T-cell (primary cell): ENCODE data around the gene PRKCA. TPM values are rescaled to one million over a fixed set of nuclear protein-coding genes. Genes with fewer than 3 reads are reported as not detected.
A peak's percentile ranks its signal among the peaks of the same experiment; 100 is the strongest.

ENCODE experiments used
- ATAC-seq, 4 experiments: fragments of 200-7000 bp in 3 of 4; fragments of 150-1000 bp in 1 of 4; cut with Tn5 transposase; replicated peaks in 1 of 4; 1 replicate in 3 of 4; 2 replicates in 1 of 4; pipeline ENCODE4 v1.10.0; 2021; ENCODE audit warnings: moderate library complexity in 3 of 4, mild to moderate bottlenecking in 2 of 4, moderate number of reproducible peaks in 1 of 4
- CTCF ChIA-PET, 2 donors: fragments of 300-600 bp; sonication (Branson Sonifier 250); formaldehyde crosslinking; loops; one replicate each; lab custom pipeline; 2022; ENCODE audit warnings: antibody characterized with exemption in 2 of 2; lab: Charles Lee
- POLR2A ChIA-PET, 2 donors: fragments of 300-600 bp; sonication (Branson Sonifier 250); formaldehyde crosslinking; loops; one replicate each; lab custom pipeline; 2022; ENCODE audit warnings: antibody characterized with exemption in 2 of 2; lab: Charles Lee
- DNase-seq, 35 experiments: peaks; one replicate each; pipeline versions ENCODE4 v3.0.0 to v3.0.0-alpha.2; 2013 to 2023
- H3K27ac ChIP-seq: one replicate; pipeline ENCODE4 v1.5.1; 2013; ENCODE audit warnings: low read length
- H3K27me3 ChIP-seq, 2 experiments: replicated peaks in 1 of 2; 1 replicate in 1 of 2; 2 replicates in 1 of 2; pipeline versions ENCODE4 v1.6.1 to v1.7.0; 2013; ENCODE audit warnings: low read length in 1 of 2, mixed read lengths in 1 of 2; ENCODE audit not compliant: control insufficient read depth in 2 of 2, insufficient read depth in 2 of 2; ENCODE audit errors: extremely low read depth in 1 of 2
- H3K36me3 ChIP-seq, 2 donors: 1 replicate in 1 of 2; 2 replicates in 1 of 2; pipeline versions ENCODE4 v1.6.1 to v1.7.0; 2013; ENCODE audit warnings: low read length in 1 of 2; ENCODE audit not compliant: control insufficient read depth in 2 of 2, insufficient read depth in 1 of 2; ENCODE audit errors: extremely low read depth in 1 of 2
- H3K4me1 ChIP-seq, 2 experiments: 1 replicate in 1 of 2; 2 replicates in 1 of 2; pipeline versions ENCODE4 v1.6.1 to v1.7.0; 2013; ENCODE audit warnings: low read length in 2 of 2, mixed read lengths in 1 of 2; ENCODE audit not compliant: insufficient read depth in 2 of 2, control insufficient read depth in 1 of 2; ENCODE audit errors: extremely low read depth in 1 of 2
- H3K4me3 ChIP-seq, 2 donors: 1 replicate in 1 of 2; 2 replicates in 1 of 2; pipeline versions ENCODE4 v1.5.1 to v1.7.0; 2013; ENCODE audit warnings: mild to moderate bottlenecking in 2 of 2, low read length in 1 of 2, moderate library complexity in 1 of 2; ENCODE audit not compliant: control insufficient read depth in 1 of 2; ENCODE audit errors: extremely low read depth in 1 of 2
- H3K9me3 ChIP-seq: 2 replicates; pipeline ENCODE4 v1.7.0; 2013
- H3K27ac Mint-ChIP-seq, 2 donors: one replicate each; pipeline ENCODE4 v1.8.0; 2020 to 2021; ENCODE audit warnings: mild to moderate bottlenecking in 2 of 2, mixed read lengths in 2 of 2
- H3K27me3 Mint-ChIP-seq, 2 donors: one replicate each; pipeline ENCODE4 v1.8.0; 2021 to 2022; ENCODE audit warnings: mixed read lengths in 2 of 2
- H3K36me3 Mint-ChIP-seq: one replicate; pipeline ENCODE4 v1.8.0; 2021; ENCODE audit warnings: mixed read lengths
- H3K4me1 Mint-ChIP-seq, 3 donors: one replicate each; pipeline ENCODE4 v1.8.0; 2020 to 2022; ENCODE audit warnings: mixed read lengths in 3 of 3, mild to moderate bottlenecking in 1 of 3
- H3K4me3 Mint-ChIP-seq, 3 donors: one replicate each; pipeline ENCODE4 v1.8.0; 2020 to 2022; ENCODE audit warnings: mild to moderate bottlenecking in 3 of 3, mixed read lengths in 3 of 3, moderate library complexity in 3 of 3
- H3K9me3 Mint-ChIP-seq, 3 donors: one replicate each; pipeline ENCODE4 v1.8.0; 2020 to 2022; ENCODE audit warnings: mixed read lengths in 3 of 3
- WGBS: methylation state at CpG from one replicate; pipeline ENCODE4 v1.1.5; 2013; ENCODE audit warnings: missing lambda C conversion rate; ENCODE audit not compliant: insufficient coverage; 5-methylcytosine and 5-hydroxymethylcytosine counted together
- total RNA-seq, 35 experiments: library from RNA in 6 of 35; stranded (reverse) in 6 of 35; fragments of 120-200 nt in 1 of 35; gene quantifications; one replicate each; pipeline versions ENCODE4 v1.2.1 to v1.2.4 and lab custom pipeline; 2013 to 2026

Gene PRKCA
- total RNA-seq, 5 donors from 2014 or later (not counting 1 experiment from before 2014, with no cell fraction given) = 75.9 to 128 (median 82.0) TPM

GRCh38 chr17:66762276-66762675 lies 459.9 kb downstream of the PRKCA start:
- CTCF ChIA-PET = no interaction called here
- no peak overlapping the region for H3K27ac Mint-ChIP-seq

GRCh38 chr17:66763056-66763455 lies 460.6 kb downstream of the PRKCA start:
- H3K27me3 ChIP-seq = no peaks in the 10 kb centered on the region
- no peak overlapping the region for H3K27ac ChIP-seq
- no peaks in the 10 kb centered on the region for H3K9me3 ChIP-seq
- no peaks in the 10 kb centered on the region for H3K27me3 Mint-ChIP-seq
- CTCF ChIA-PET = no interaction called here
- H3K27ac Mint-ChIP-seq = no peak overlapping the region
- POLR2A ChIA-PET = interaction anchor here in 1 of 2 donors (0.7 kb wide), 1 partner anchor 240 kb away, joined by 3 read pairs; no protein-coding TSS in a partner anchor
- peaks cover 0 to 2% of the 10 kb centered on the region in 2 donors for H3K36me3 ChIP-seq
- ATAC-seq (no peak), DNase-seq (no peak)
- no CpG with 5 or more reads among the region's 2 CpGs for WGBS
- H3K4me3 Mint-ChIP-seq = no peak overlapping the region
- peaks cover 0 to 4% (median 2%) of the 10 kb centered on the region in 3 donors for H3K4me1 Mint-ChIP-seq
- H3K36me3 Mint-ChIP-seq = peaks cover 32% of the 10 kb centered on the region
- H3K4me1 ChIP-seq = no peaks in the 10 kb centered on the region
- H3K9me3 Mint-ChIP-seq = no peaks in the 10 kb centered on the region
- no peak overlapping the region for H3K4me3 ChIP-seq

More at GRCh38 chr17:66762276-66762675, 459.9 kb downstream of the PRKCA start:
- ATAC-seq = no peak
- Histone ChIP-seq H3K27ac (no peak overlapping the region), H3K27me3 (no peaks in the 10 kb centered on the region), H3K36me3 (peaks cover 0 to 2% of the 10 kb centered on the region in 2 donors), H3K9me3 (no peaks in the 10 kb centered on the region), H3K4me1 (no peaks in the 10 kb centered on the region), H3K4me3 (no peak overlapping the region)
- Mint-ChIP-seq H3K27me3 (no peaks in the 10 kb centered on the region), H3K36me3 (peaks cover 29% of the 10 kb centered on the region), H3K4me3 (no peak overlapping the region), H3K4me1 (peaks cover 0 to 4% (median 0%) of the 10 kb centered on the region in 3 donors), H3K9me3 (no peaks in the 10 kb centered on the region)
- POLR2A ChIA-PET = no interaction called here
- DNase-seq = no peak
- 63% methylated on average over 1 of the region's 6 CpGs for WGBS

GRCh38 chr17:66764506-66764905 lies 462.1 kb downstream of the PRKCA start:
- peaks cover 35% of the 10 kb centered on the region for H3K36me3 Mint-ChIP-seq
- H3K27ac Mint-ChIP-seq = no peak overlapping the region
- no peaks in the 10 kb centered on the region for H3K9me3 Mint-ChIP-seq
- Histone ChIP-seq H3K9me3 (no peaks in the 10 kb centered on the region), H3K27me3 (no peaks in the 10 kb centered on the region), H3K4me3 (no peak overlapping the region), H3K4me1 (no peaks in the 10 kb centered on the region), H3K27ac (no peak overlapping the region), H3K36me3 (peaks cover 0 to 2% of the 10 kb centered on the region in 2 donors)
- no peak overlapping the region for H3K4me3 Mint-ChIP-seq
- WGBS = no CpG with 5 or more reads among the region's 2 CpGs
- DNase-seq = no peak
- H3K27me3 Mint-ChIP-seq = no peaks in the 10 kb centered on the region
- no peak for ATAC-seq
- ChIA-PET CTCF (interaction anchor here in 1 of 2 donors (0.5 kb wide), 1 partner anchor 1439 kb away, joined by 3 read pairs; no protein-coding TSS in a partner anchor), POLR2A (no interaction called here)
- H3K4me1 Mint-ChIP-seq = peaks cover 0 to 4% (median 4%) of the 10 kb centered on the region in 3 donors

- CTCF ChIA-PET = no interaction called here
- no peaks in the 10 kb centered on the region for H3K27me3 Mint-ChIP-seq
- H3K4me3 Mint-ChIP-seq = no peak overlapping the region
- H3K9me3 Mint-ChIP-seq = no peaks in the 10 kb centered on the region
- peaks cover 24% of the 10 kb centered on the region for H3K36me3 Mint-ChIP-seq
- Histone ChIP-seq H3K27ac (no peak overlapping the region), H3K4me1 (no peaks in the 10 kb centered on the region), H3K36me3 (peaks cover 0 to 2% of the 10 kb centered on the region in 2 donors), H3K27me3 (no peaks in the 10 kb centered on the region), H3K9me3 (no peaks in the 10 kb centered on the region), H3K4me3 (no peak overlapping the region)
- DNase-seq (no peak), ATAC-seq (no peak)
- peaks cover 0 to 4% (median 4%) of the 10 kb centered on the region in 3 donors for H3K4me1 Mint-ChIP-seq
- POLR2A ChIA-PET = no interaction called here
- no CpG with 5 or more reads among the region's 3 CpGs for WGBS
- H3K27ac Mint-ChIP-seq = peak overlapping the region in 1 of 2 donors; percentile 45
Measured at GRCh38 chr17:66767154-66767933, 464.9 kb downstream of the PRKCA start.

GRCh38 chr17:66769911-66770310 lies 467.5 kb downstream of the PRKCA start:
- no peak overlapping the region for H3K27ac ChIP-seq
- ChIA-PET POLR2A (no interaction called here), CTCF (no interaction called here)
- ATAC-seq (no peak), DNase-seq (no peak)
- H3K27me3 ChIP-seq = no peaks in the 10 kb centered on the region
- Mint-ChIP-seq H3K27me3 (no peaks in the 10 kb centered on the region), H3K9me3 (no peaks in the 10 kb centered on the region), H3K36me3 (peaks cover 30% of the 10 kb centered on the region), H3K4me1 (peaks cover 0 to 4% (median 4%) of the 10 kb centered on the region in 3 donors), H3K27ac (no peak overlapping the region), H3K4me3 (no peak overlapping the region)
- H3K4me1 ChIP-seq = no peaks in the 10 kb centered on the region
- no peaks in the 10 kb centered on the region for H3K9me3 ChIP-seq
- no peak overlapping the region for H3K4me3 ChIP-seq
- H3K36me3 ChIP-seq = peaks cover 3 to 13% of the 10 kb centered on the region in 2 donors
- WGBS = no CpG with 5 or more reads among the region's 1 CpG

GRCh38 chr17:66772148-66772812 lies 469.9 kb downstream of the PRKCA start:
- Mint-ChIP-seq H3K36me3 (peaks cover 35% of the 10 kb centered on the region), H3K4me1 (peaks cover 0 to 7% (median 6%) of the 10 kb centered on the region in 3 donors), H3K27me3 (no peaks in the 10 kb centered on the region), H3K9me3 (no peaks in the 10 kb centered on the region), H3K27ac (no peak overlapping the region), H3K4me3 (no peak overlapping the region)
- ATAC-seq (no peak), DNase-seq (no peak)
- Histone ChIP-seq H3K4me1 (no peaks in the 10 kb centered on the region), H3K27ac (no peak overlapping the region), H3K4me3 (no peak overlapping the region), H3K36me3 (peaks cover 3 to 20% of the 10 kb centered on the region in 2 donors), H3K9me3 (no peaks in the 10 kb centered on the region), H3K27me3 (no peaks in the 10 kb centered on the region)
- WGBS = no CpG with 5 or more reads among the region's 5 CpGs
- POLR2A ChIA-PET = no interaction called here
- CTCF ChIA-PET = no interaction called here
